T-cell (primary cell): ENCODE data around the gene MPRIP. TPM values are rescaled to one million over a fixed set of nuclear protein-coding genes. Genes with fewer than 3 reads are reported as not detected.

Source experiments
- ATAC-seq, 4 experiments: fragments of 200-7000 bp in 3 of 4; fragments of 150-1000 bp in 1 of 4; cut with Tn5 transposase; replicated peaks in 1 of 4; 1 replicate in 3 of 4; 2 replicates in 1 of 4; pipeline ENCODE4 v1.10.0; 2021; ENCODE audit warnings: moderate library complexity in 3 of 4, mild to moderate bottlenecking in 2 of 4, moderate number of reproducible peaks in 1 of 4
- CTCF ChIA-PET, 2 donors: fragments of 300-600 bp; sonication (Branson Sonifier 250); formaldehyde crosslinking; loops; one replicate each; lab custom pipeline; 2022; ENCODE audit warnings: antibody characterized with exemption in 2 of 2; lab: Charles Lee
- POLR2A ChIA-PET, 2 donors: fragments of 300-600 bp; sonication (Branson Sonifier 250); formaldehyde crosslinking; loops; one replicate each; lab custom pipeline; 2022; ENCODE audit warnings: antibody characterized with exemption in 2 of 2; lab: Charles Lee
- DNase-seq, 35 experiments: peaks; one replicate each; pipeline versions ENCODE4 v3.0.0 to v3.0.0-alpha.2; 2013 to 2023
- H3K27ac ChIP-seq: one replicate; pipeline ENCODE4 v1.5.1; 2013; ENCODE audit warnings: low read length
- H3K27me3 ChIP-seq, 2 experiments: replicated peaks in 1 of 2; 1 replicate in 1 of 2; 2 replicates in 1 of 2; pipeline versions ENCODE4 v1.6.1 to v1.7.0; 2013; ENCODE audit warnings: low read length in 1 of 2, mixed read lengths in 1 of 2; ENCODE audit not compliant: control insufficient read depth in 2 of 2, insufficient read depth in 2 of 2; ENCODE audit errors: extremely low read depth in 1 of 2
- H3K36me3 ChIP-seq, 2 donors: 1 replicate in 1 of 2; 2 replicates in 1 of 2; pipeline versions ENCODE4 v1.6.1 to v1.7.0; 2013; ENCODE audit warnings: low read length in 1 of 2; ENCODE audit not compliant: control insufficient read depth in 2 of 2, insufficient read depth in 1 of 2; ENCODE audit errors: extremely low read depth in 1 of 2
- H3K4me1 ChIP-seq, 2 experiments: 1 replicate in 1 of 2; 2 replicates in 1 of 2; pipeline versions ENCODE4 v1.6.1 to v1.7.0; 2013; ENCODE audit warnings: low read length in 2 of 2, mixed read lengths in 1 of 2; ENCODE audit not compliant: insufficient read depth in 2 of 2, control insufficient read depth in 1 of 2; ENCODE audit errors: extremely low read depth in 1 of 2
- H3K4me3 ChIP-seq, 2 donors: 1 replicate in 1 of 2; 2 replicates in 1 of 2; pipeline versions ENCODE4 v1.5.1 to v1.7.0; 2013; ENCODE audit warnings: mild to moderate bottlenecking in 2 of 2, low read length in 1 of 2, moderate library complexity in 1 of 2; ENCODE audit not compliant: control insufficient read depth in 1 of 2; ENCODE audit errors: extremely low read depth in 1 of 2
- H3K9me3 ChIP-seq: 2 replicates; pipeline ENCODE4 v1.7.0; 2013
- H3K27ac Mint-ChIP-seq, 2 donors: one replicate each; pipeline ENCODE4 v1.8.0; 2020 to 2021; ENCODE audit warnings: mild to moderate bottlenecking in 2 of 2, mixed read lengths in 2 of 2
- H3K27me3 Mint-ChIP-seq, 2 donors: one replicate each; pipeline ENCODE4 v1.8.0; 2021 to 2022; ENCODE audit warnings: mixed read lengths in 2 of 2
- H3K36me3 Mint-ChIP-seq: one replicate; pipeline ENCODE4 v1.8.0; 2021; ENCODE audit warnings: mixed read lengths
- H3K4me1 Mint-ChIP-seq, 3 donors: one replicate each; pipeline ENCODE4 v1.8.0; 2020 to 2022; ENCODE audit warnings: mixed read lengths in 3 of 3, mild to moderate bottlenecking in 1 of 3
- H3K4me3 Mint-ChIP-seq, 3 donors: one replicate each; pipeline ENCODE4 v1.8.0; 2020 to 2022; ENCODE audit warnings: mild to moderate bottlenecking in 3 of 3, mixed read lengths in 3 of 3, moderate library complexity in 3 of 3
- H3K9me3 Mint-ChIP-seq, 3 donors: one replicate each; pipeline ENCODE4 v1.8.0; 2020 to 2022; ENCODE audit warnings: mixed read lengths in 3 of 3
- WGBS: methylation state at CpG from one replicate; pipeline ENCODE4 v1.1.5; 2013; ENCODE audit warnings: missing lambda C conversion rate; ENCODE audit not compliant: insufficient coverage; 5-methylcytosine and 5-hydroxymethylcytosine counted together
- total RNA-seq, 35 experiments: library from RNA in 6 of 35; stranded (reverse) in 6 of 35; fragments of 120-200 nt in 1 of 35; gene quantifications; one replicate each; pipeline versions ENCODE4 v1.2.1 to v1.2.4 and lab custom pipeline; 2013 to 2026

The MPRIP gene
- total RNA-seq, 5 donors from 2014 or later (not counting 1 experiment from before 2014, with no cell fraction given) = 189 to 266 (median 247) TPM

DNA sequence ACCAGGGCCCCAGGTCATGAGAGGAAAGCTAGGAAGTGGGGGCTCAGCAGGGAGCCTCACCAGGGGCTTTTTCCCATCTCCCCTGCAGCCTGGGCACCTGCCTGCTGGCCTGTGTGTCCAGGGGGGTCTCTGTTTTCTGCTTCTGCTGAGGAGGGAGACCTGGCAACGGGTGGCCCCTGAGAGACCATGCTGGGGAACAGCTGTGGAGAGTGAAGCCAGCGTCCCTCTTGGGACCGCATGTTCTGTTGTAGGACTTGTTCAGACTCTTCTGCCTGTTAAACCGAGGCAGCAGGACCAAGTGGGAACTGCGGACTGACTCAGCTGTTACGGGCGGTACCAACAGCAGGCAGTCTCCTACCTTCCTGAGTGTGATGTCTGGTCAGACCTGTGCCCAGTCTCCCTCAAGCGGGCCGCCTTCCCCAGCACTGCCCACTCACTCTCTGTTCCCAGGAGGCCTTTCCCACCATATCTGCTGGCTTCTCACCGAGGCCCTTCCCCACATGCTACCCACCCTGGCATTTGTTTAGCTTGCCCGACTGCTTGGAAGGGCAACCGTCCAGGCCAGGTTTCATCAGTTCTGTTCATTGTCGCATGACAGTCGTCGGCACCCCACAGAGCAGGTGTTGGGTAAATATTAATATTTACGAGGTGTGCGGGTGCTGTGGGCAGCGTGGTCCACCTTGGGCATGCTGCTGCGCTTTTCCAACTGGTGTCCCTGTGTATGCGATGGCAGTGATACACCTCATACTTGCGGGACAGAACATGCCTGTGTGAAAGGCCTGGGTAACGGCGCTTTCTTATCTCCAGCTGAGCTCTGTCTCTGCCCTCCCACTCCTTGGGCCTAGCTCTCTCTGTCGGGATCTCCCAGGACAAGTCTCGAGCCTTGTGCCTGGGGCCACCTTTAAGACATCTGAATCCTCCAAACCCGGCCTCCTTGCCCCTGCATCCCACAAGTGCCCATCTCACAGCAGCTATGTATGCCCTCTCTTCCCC lies 69.4 kb downstream of the MPRIP start:
- H3K9me3 Mint-ChIP-seq = no peaks in the 10 kb centered on the region
- peaks cover 10 to 85% of the 10 kb centered on the region in 2 experiments for H3K4me1 ChIP-seq
- peaks cover 0 to 2% of the 10 kb centered on the region in 2 donors for H3K36me3 ChIP-seq
- DNase-seq = no peak
- peak overlapping the region in 1 of 2 donors; percentile 67 for H3K27ac Mint-ChIP-seq
- no peaks in the 10 kb centered on the region for H3K27me3 Mint-ChIP-seq
- CTCF ChIA-PET = no interaction called here
- H3K36me3 Mint-ChIP-seq = no peaks in the 10 kb centered on the region
- POLR2A ChIA-PET = interaction anchor here in 1 of 2 donors (0.7 kb wide), 1 partner anchor 156 kb away, joined by 3 read pairs; no protein-coding TSS in a partner anchor
- H3K4me3 Mint-ChIP-seq = no peak overlapping the region
- H3K9me3 ChIP-seq = no peaks in the 10 kb centered on the region
- no peak for ATAC-seq
- 95% methylated on average over 20 of the region's 26 CpGs for WGBS
- H3K4me3 ChIP-seq = no peak overlapping the region
- H3K27ac ChIP-seq = no peak overlapping the region
- peaks cover 79 to 90% (median 88%) of the 10 kb centered on the region in 3 donors for H3K4me1 Mint-ChIP-seq
- no peaks in the 10 kb centered on the region for H3K27me3 ChIP-seq

DNA sequence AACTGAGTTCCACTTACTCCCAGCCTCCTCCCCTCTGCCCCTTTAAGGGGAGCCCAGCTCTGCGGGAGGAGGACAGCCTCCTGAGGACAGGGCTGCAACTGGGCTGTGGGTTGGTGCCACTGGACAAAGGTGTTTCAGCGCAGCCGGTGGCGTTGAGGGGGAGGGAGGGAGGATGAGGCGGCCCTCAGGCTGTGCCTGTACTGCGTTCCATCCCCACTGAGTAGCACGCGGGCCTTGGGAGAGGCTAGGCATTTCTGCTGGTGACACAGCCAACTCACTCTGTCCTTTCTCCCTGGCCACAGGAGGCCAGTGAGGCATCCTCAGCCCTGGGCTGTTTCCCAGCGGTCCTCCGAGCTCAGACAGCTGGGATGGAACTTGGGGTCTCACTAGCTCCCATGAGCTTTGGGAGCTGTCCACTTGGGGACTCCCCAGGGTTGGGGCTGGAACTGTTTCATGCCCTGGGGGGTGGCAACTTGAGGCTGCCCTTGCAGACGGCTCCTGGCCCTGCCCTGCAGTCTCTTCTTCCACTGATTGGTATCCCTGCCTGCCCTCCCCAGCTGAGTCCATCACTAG lies 70.5 kb downstream of the MPRIP start:
- H3K27ac ChIP-seq = no peak overlapping the region
- peak overlapping the region in 1 of 2 donors; percentile 61 for H3K27ac Mint-ChIP-seq
- H3K9me3 ChIP-seq = no peaks in the 10 kb centered on the region
- H3K4me3 Mint-ChIP-seq = no peak overlapping the region
- H3K9me3 Mint-ChIP-seq = no peaks in the 10 kb centered on the region
- ATAC-seq (no peak), DNase-seq (no peak)
- peaks cover 79 to 88% (median 88%) of the 10 kb centered on the region in 3 donors for H3K4me1 Mint-ChIP-seq
- no peaks in the 10 kb centered on the region for H3K36me3 Mint-ChIP-seq
- peaks cover 10 to 87% of the 10 kb centered on the region in 2 experiments for H3K4me1 ChIP-seq
- no peaks in the 10 kb centered on the region for H3K27me3 Mint-ChIP-seq
- ChIA-PET POLR2A (no interaction called here), CTCF (interaction anchor here in 1 of 2 donors (0.5 kb wide), 1 partner anchor 121 kb away, joined by 11 read pairs; no protein-coding TSS in a partner anchor)
- no peaks in the 10 kb centered on the region for H3K27me3 ChIP-seq
- peaks cover 0 to 2% of the 10 kb centered on the region in 2 donors for H3K36me3 ChIP-seq
- WGBS = 96% methylated on average over 4 of the region's 11 CpGs
- no peak overlapping the region for H3K4me3 ChIP-seq

DNA sequence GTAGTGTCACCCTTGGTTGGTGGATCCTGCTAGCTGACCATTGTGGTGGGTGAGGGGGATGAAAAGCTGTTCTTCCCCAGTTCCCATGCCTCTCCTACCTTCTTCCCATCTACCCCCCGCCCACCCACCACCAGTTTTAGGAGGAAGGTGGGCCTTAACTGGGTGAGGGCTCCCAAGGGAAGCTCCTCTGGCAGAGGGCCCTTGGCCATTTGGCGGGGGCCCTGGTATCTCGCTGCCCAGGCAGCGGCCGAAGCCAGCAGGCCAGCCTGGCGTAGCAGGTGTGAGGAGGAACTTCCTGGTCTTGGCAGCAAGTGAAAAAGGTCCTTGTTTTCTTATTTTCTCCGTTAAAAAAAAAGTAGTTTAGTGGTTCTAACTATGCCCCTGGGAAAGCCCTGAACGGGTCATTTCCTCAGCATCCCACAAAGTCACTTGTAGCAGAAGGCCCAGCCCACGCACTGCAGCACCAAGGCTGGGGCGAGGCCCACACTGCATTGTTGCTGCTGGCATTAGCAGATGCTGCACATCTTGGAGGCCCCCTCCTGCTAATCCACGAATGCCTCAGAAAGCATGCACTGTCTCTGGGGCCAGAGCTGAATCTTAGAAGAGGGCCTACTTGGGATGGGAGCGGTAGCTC lies 72.5 kb downstream of the MPRIP start:
- Histone ChIP-seq H3K4me3 (no peak overlapping the region), H3K27ac (peak overlapping the region; percentile 52), H3K36me3 (peaks cover 0 to 2% of the 10 kb centered on the region in 2 donors), H3K4me1 (peaks cover 20 to 87% of the 10 kb centered on the region in 2 experiments), H3K27me3 (no peaks in the 10 kb centered on the region), H3K9me3 (no peaks in the 10 kb centered on the region)
- 61% methylated on average over 8 of the region's 12 CpGs for WGBS
- Mint-ChIP-seq H3K4me1 (peaks cover 79 to 88% (median 88%) of the 10 kb centered on the region in 3 donors), H3K36me3 (no peaks in the 10 kb centered on the region), H3K9me3 (no peaks in the 10 kb centered on the region), H3K27me3 (no peaks in the 10 kb centered on the region), H3K27ac (peak overlapping the region; percentile 68 to 79), H3K4me3 (no peak overlapping the region)
- CTCF ChIA-PET = no interaction called here
- POLR2A ChIA-PET = interaction anchor here in 1 of 2 donors (0.6 kb wide), 1 partner anchor 94 kb away, joined by 3 read pairs; no protein-coding TSS in a partner anchor
- ATAC-seq (no peak), DNase-seq (peak in 1 of 35 experiments; percentile 38)

DNA sequence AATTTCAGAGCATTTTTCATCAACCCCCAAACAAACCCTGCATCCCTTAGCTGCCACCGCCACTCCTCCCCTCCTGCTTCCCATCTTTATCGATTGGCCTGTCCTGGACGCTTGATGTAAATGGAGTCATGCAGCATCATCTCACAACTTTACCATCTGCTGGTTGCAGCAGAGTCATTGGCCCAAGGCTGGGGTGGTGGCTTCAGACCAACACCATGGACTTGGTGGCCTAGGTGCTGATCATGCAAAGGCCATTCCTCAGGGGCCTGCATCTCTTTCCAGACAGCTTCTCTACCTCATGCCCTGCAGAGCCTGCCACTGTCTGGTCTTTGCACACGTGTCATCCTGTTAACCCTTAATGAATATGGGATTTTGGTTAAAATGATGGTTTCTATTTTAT lies 73.4 kb downstream of the MPRIP start:
- no peak overlapping the region for H3K4me3 Mint-ChIP-seq
- no peak overlapping the region for H3K4me3 ChIP-seq

DNA sequence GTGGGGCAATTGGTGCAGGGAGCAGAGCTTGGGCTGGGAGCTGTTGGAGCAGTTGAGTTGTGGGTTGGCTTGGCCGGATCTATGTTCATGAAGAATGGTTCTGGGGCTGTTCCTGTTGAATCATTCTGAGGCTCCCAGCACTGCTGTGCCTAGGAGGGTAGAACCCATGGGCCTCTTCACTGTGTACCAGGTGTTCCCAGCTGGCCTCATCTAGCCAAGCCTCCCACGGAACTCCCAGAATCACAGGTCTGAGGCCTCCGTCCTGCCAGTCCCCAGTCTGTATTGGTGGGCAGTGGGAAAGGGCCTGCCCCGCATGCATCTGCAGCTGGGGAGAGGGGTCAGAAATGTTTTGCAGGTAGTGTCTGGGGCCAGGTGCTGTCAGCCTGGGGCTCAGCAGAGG lies 74.1 kb downstream of the MPRIP start:
- DNase-seq (no peak), ATAC-seq (no peak)
- Histone ChIP-seq H3K9me3 (no peaks in the 10 kb centered on the region), H3K27me3 (no peaks in the 10 kb centered on the region), H3K4me1 (peaks cover 31 to 88% of the 10 kb centered on the region in 2 experiments), H3K36me3 (peaks cover 0 to 2% of the 10 kb centered on the region in 2 donors), H3K4me3 (no peak overlapping the region), H3K27ac (peak overlapping the region; percentile 49)
- 100% methylated on average over 4 of the region's 4 CpGs for WGBS
- Mint-ChIP-seq H3K4me3 (no peak overlapping the region), H3K27ac (peak overlapping the region; percentile 66 to 75), H3K27me3 (no peaks in the 10 kb centered on the region), H3K9me3 (no peaks in the 10 kb centered on the region), H3K4me1 (peaks cover 81 to 89% (median 88%) of the 10 kb centered on the region in 3 donors), H3K36me3 (no peaks in the 10 kb centered on the region)
- POLR2A ChIA-PET = no interaction called here
- CTCF ChIA-PET = no interaction called here

More for the DNA sequence above, 73.4 kb downstream of the MPRIP start:
- Histone ChIP-seq H3K27ac (peak overlapping the region; percentile 52), H3K36me3 (peaks cover 0 to 2% of the 10 kb centered on the region in 2 donors), H3K4me1 (peaks cover 26 to 87% of the 10 kb centered on the region in 2 experiments), H3K27me3 (no peaks in the 10 kb centered on the region), H3K9me3 (no peaks in the 10 kb centered on the region)
- WGBS = 100% methylated on average over 2 of the region's 4 CpGs
- H3K4me1 Mint-ChIP-seq = peaks cover 79 to 88% (median 88%) of the 10 kb centered on the region in 3 donors
- DNase-seq (no peak), ATAC-seq (no peak)
- POLR2A ChIA-PET = no interaction called here
- H3K27me3 Mint-ChIP-seq = no peaks in the 10 kb centered on the region
- H3K27ac Mint-ChIP-seq = peak overlapping the region; percentile 70 to 79
- no peaks in the 10 kb centered on the region for H3K9me3 Mint-ChIP-seq
- CTCF ChIA-PET = no interaction called here
- H3K36me3 Mint-ChIP-seq = no peaks in the 10 kb centered on the region

DNA sequence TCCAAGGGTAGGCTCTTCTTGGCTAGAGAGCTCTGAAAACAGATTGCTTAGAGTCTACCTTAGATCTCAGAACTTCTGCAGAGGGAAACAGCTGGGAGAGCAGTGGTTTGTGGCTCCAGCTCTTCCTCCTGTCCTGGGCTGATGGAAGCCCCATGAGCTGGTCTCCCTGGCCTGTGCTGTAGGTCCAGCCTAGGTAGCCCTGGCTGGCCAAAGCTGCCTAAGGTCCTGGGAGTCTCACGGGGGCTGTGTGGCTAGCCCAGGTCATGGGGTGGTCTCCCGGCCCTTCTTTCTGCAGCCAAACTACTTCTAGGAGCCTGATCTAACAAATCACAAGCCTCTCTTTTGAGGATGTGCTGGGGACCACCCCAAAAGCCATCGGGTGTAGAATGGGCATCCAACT lies 75.7 kb downstream of the MPRIP start:
- Histone ChIP-seq H3K27ac (peak overlapping the region; percentile 95), H3K27me3 (no peaks in the 10 kb centered on the region), H3K4me1 (peaks cover 31 to 84% of the 10 kb centered on the region in 2 experiments), H3K36me3 (no peaks in the 10 kb centered on the region), H3K9me3 (no peaks in the 10 kb centered on the region), H3K4me3 (no peak overlapping the region)
- DNase-seq (no peak), ATAC-seq (no peak)
- peaks cover 92 to 93% (median 93%) of the 10 kb centered on the region in 3 donors for H3K4me1 Mint-ChIP-seq
- H3K9me3 Mint-ChIP-seq = no peaks in the 10 kb centered on the region
- H3K27ac Mint-ChIP-seq = peak overlapping the region; percentile 88 to 93
- H3K36me3 Mint-ChIP-seq = no peaks in the 10 kb centered on the region
- H3K27me3 Mint-ChIP-seq = no peaks in the 10 kb centered on the region
- peak overlapping the region in 1 of 3 donors; percentile 48 for H3K4me3 Mint-ChIP-seq
- 100% methylated on average over 1 of the region's 3 CpGs for WGBS
- ChIA-PET POLR2A (interaction anchor here in 1 of 2 donors (0.6 kb wide), 1 partner anchor 101 kb away, joined by 4 read pairs; no protein-coding TSS in a partner anchor), CTCF (no interaction called here)
